ENCODE data around the gene TPP1.

TPP1 gene

DNA sequence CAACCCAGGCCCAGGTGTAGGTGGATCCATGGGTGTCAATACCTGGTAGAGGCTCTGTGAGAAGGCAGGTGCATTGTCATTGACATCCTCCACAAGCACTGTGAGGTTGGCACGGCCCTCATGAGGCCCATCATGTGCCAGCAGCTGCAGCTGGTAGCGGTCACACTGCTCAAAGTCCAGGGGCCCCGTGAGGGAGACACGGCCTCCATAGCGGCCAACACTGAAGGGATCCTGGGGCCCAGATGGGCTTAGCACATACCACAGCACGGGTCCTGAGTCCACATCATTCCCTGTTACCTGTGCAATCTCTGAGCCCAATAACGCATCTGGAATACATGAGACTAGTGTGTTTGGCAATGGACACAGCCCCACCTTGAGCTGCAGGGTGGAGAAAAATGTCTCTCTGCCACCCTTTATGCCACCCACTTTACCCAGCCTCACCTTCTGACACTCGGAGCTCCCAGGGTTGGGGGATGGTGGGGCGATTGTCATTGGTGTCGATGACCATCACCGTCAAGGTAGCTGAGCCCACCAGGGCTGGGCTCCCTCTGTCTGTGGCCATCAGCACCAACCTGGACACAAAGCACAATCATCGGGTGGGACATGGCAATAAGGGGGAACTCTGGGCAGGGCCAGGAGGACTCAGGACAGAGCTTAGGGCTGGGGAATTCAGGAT is 6.1 kb upstream of the TPP1 start:
- TF ChIP-seq, protein P1, sequence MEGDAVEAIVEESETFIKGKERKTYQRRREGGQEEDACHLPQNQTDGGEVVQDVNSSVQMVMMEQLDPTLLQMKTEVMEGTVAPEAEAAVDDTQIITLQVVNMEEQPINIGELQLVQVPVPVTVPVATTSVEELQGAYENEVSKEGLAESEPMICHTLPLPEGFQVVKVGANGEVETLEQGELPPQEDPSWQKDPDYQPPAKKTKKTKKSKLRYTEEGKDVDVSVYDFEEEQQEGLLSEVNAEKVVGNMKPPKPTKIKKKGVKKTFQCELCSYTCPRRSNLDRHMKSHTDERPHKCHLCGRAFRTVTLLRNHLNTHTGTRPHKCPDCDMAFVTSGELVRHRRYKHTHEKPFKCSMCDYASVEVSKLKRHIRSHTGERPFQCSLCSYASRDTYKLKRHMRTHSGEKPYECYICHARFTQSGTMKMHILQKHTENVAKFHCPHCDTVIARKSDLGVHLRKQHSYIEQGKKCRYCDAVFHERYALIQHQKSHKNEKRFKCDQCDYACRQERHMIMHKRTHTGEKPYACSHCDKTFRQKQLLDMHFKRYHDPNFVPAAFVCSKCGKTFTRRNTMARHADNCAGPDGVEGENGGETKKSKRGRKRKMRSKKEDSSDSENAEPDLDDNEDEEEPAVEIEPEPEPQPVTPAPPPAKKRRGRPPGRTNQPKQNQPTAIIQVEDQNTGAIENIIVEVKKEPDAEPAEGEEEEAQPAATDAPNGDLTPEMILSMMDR (IDR thresholded peaks at IDR 0.05; ENCODE audit: unreplicated experiment in 3 of 3): no peak
- no peak overlapping the region for H3K27ac Mint-ChIP-seq
- no peaks in the 10 kb centered on the region for H3K4me1 Mint-ChIP-seq
- H3K9me3 Mint-ChIP-seq: no peaks in the 10 kb centered on the region
- no peak overlapping the region for H3K4me3 Mint-ChIP-seq
- H3K27me3 Mint-ChIP-seq (ENCODE audit: low read depth): no peaks in the 10 kb centered on the region
- peaks cover 42% of the 10 kb centered on the region for H3K36me3 Mint-ChIP-seq (ENCODE audit: low read depth)

DNA sequence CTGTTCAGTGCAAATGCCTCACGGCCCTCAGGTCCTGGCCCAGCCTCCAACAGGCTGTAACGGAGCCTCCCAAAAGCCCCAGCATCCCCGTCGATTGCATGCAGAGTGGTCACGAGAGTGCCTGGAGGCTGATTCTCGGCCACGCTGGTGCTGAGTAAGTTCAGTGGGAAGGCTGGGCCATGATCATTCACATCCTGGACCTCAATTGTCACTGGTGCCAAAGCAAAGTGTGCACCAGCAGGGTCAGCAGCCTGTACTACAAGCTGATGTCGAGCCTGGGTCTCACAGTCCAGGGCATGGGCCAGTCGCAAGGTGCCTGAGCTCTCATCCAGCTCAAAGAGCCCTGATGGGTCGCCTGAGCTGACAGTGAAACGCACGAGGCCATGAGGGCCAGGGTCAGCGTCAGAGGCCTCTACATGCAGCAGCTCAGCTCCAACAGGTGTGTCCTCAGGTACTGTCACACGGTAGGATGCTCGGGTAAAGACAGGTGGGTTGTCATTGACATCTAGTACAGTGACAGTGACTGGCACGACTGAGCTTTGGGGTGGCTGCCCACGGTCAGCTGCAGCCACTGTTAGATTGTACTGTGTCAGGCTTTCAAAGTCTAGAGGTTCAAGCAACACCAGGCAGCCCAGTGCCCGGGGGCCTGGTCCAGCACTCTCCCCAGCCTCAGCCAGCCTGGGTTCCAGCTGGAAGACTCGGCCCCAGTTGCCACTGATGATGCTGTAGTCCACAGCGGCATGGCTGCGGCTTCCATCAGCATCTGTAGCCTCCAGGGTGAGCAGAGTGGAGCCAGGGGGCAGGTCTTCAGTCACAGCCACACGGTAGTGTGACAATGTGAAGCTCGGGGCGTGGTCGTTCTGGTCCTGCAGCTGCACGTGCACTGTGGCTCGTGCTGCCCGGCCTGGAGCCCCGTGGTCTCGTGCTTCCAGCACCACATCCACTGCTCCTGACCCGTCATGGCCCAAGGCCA is 4.5 kb upstream of the TPP1 start:
- H3K36me3 Mint-ChIP-seq (ENCODE audit: low read depth): peaks cover 30% of the 10 kb centered on the region
- TF ChIP-seq, protein P1 (IDR thresholded peaks at IDR 0.05; ENCODE audit: unreplicated experiment in 3 of 3): no peak
- H3K4me1 Mint-ChIP-seq: no peaks in the 10 kb centered on the region
- no peak overlapping the region for H3K27ac Mint-ChIP-seq
- no peaks in the 10 kb centered on the region for H3K9me3 Mint-ChIP-seq
- H3K4me3 Mint-ChIP-seq: no peak overlapping the region
- H3K27me3 Mint-ChIP-seq (ENCODE audit: low read depth): no peaks in the 10 kb centered on the region

DNA sequence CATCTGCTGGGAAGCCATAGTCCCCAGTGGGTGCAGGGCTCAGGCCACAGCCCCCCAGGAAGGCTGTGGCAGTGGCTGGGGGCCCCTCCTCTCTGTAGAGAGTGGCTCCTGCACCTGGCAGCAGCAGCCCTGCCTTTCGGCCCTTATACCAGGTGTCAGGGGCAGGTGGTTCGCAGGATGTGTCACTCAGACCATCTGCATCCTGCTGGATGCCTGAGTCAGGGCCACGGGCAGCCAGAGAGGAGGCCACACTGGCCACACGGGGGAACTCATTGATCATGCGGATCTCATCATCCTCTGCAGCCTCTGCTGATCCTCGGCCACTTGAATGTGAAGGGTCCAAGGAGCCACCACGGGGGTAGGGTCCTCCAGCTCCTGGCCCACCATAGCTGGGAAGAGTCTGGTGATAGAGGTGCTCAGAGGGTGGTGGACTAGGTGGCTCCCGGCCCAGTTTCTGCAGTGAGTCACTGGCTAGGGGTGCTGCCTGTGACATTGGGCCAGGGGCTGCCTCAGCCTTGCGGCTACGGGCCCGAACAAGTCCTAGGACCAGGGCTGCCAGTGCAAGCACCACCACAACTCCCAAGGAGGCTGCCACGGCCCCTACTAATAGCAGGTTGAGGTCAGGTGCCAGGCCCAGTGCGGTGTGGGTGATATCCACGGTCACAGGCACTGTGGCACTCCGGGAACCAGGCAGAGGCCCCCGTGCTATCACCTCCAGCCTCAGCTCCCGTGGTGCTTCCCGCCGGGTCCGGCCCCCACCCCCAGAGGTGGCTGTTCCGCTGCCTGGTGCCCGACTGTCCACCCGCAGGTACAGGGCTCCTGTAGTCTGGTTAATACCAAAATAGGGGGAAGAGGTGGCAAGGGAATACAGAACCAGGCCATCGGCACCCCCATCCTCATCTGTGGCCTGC is 3.3 kb upstream of the TPP1 start:
- Mint-ChIP-seq H3K27me3 (ENCODE audit: low read depth) (no peaks in the 10 kb centered on the region), H3K4me1 (no peaks in the 10 kb centered on the region), H3K36me3 (ENCODE audit: low read depth) (peaks cover 21% of the 10 kb centered on the region), H3K9me3 (no peaks in the 10 kb centered on the region), H3K4me3 (no peak overlapping the region), H3K27ac (no peak overlapping the region)
- TF ChIP-seq, protein P1 (IDR thresholded peaks at IDR 0.05; ENCODE audit: unreplicated experiment in 3 of 3): no peak

DNA sequence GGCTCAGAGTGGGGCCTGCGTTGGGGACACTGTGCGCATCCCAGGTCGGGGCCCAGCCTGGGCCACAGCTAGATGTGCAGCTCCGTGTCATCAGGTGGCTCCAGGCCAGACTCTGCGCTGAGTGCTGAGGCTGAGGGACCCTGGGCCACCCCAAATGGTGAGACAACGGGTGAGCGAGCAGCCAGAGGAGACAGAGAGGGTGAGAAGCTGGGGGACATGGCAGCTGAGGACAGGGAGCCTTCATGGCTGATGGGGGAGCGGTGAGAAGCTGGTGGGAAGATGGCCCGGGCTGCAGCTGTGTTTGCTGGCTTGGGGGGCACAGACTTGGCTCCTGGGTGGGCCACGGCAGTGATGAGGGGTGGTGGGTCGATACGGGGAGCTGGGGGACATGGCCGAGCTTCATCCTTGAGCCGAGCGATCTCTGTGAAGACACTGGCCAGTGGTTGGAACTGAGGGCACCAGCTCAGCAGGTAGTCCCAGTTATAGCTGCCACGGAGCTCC is 2.5 kb upstream of the TPP1 start:
- Mint-ChIP-seq H3K36me3 (ENCODE audit: low read depth) (peaks cover 16% of the 10 kb centered on the region), H3K9me3 (no peaks in the 10 kb centered on the region), H3K4me3 (no peak overlapping the region), H3K4me1 (no peaks in the 10 kb centered on the region), H3K27me3 (ENCODE audit: low read depth) (no peaks in the 10 kb centered on the region), H3K27ac (no peak overlapping the region)
- TF ChIP-seq, protein P1 (IDR thresholded peaks at IDR 0.05; ENCODE audit: unreplicated experiment in 3 of 3): no peak

DNA sequence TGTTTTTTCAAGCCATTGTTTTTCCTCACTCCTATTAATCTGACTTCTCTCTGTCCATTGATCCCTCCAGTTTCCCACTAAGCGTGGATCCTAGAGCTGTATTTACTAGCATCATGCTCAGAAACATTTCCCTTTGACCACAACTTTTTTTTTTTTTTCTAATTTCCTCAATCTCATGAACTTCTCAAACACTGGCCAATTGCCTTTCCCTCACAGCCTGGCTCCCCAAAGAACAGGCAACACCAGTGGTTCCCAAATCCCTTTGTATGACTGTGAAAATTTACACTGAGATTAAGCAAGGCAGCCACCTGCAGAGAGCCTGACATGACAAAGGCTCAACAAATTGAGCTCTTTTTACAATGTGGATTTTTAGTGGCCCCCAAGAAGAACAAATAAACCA is 1.4 kb upstream of the TPP1 start:
- no peaks in the 10 kb centered on the region for H3K27me3 Mint-ChIP-seq (ENCODE audit: low read depth)
- TF ChIP-seq, protein P1 (IDR thresholded peaks at IDR 0.05; ENCODE audit: unreplicated experiment in 3 of 3): no peak
- no peaks in the 10 kb centered on the region for H3K9me3 Mint-ChIP-seq
- no peak overlapping the region for H3K4me3 Mint-ChIP-seq
- peaks cover 15% of the 10 kb centered on the region for H3K36me3 Mint-ChIP-seq (ENCODE audit: low read depth)
- no peak overlapping the region for H3K27ac Mint-ChIP-seq
- H3K4me1 Mint-ChIP-seq: no peaks in the 10 kb centered on the region
